CD4-positive, alpha-beta T cell treated with Interleukin-6 for 4 hours (primary cell): ENCODE results near the gene UVSSA.

Experiments used
- DNase-seq: peaks from one replicate; pipeline ENCODE4 v3.0.0-alpha.2; 2020; ENCODE audit warnings: mixed read lengths

UVSSA gene

GRCh38 chr4:1399508-1400190 is 52.6 kb downstream of the UVSSA start:
- no peak for DNase-seq

DNA sequence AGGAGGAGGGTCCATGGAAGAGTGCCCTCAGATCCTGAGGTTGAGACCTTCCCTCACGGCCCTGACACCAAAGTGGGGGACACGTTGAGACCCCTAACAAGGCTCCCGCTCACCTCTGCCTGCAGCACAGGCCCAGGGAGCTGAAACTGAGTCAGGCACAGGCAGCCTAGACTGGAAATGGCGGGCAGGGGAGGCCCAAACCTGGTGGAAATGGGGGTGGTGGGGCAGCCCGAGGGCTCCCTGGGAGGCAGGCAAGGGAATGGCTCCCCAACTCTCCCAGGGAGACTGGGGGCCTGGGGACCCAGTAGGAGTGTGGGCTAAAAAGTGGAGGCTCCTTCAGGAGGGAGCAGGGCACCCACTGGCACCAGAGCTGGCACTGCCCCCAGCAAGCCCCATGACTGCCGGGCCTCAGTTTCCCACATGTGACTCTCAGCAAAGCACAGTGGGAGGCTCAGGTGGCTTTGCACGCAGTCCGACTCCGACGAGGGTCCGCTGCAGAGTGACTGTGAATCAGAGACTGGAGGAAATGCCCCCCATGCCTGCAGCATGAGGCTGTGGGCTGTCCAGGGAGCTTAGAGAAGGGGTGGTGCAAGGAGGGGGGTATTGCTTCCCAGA is 53.3 kb downstream of the UVSSA start:
- no peak for DNase-seq

- no peak for DNase-seq
Observed at GRCh38 chr4:1400831-1401408, 53.9 kb downstream of the UVSSA start.

DNA sequence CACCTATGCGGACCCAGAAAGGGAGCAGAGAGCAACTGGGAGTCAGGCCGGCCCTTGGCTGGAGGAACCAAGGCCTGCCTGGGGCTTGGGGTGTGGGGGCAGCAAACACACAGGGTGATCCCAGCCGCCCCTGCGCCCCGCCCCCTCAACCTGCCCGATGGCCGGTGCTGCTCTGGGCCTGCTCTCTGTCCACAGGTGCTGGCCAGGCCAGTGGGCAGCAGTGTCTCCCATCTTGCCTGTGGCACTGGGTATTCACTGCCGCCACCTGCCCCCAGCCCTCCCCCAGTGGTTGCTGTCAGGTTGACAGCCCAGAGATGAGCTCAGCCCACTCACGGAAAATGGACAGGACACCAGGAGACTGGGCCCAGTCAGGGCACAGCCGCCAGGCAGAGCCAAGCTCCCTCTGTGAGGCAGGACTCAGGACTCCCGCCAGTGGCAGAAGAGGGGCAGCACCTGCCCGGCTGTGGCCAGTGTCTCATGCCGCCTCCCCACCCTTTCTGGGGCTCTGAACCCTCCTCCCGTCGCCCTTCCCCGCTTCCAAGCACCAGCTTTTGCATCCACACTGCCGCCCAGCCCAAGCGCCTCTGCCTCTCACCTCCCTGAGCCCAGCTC is 54.5 kb downstream of the UVSSA start:
- DNase-seq, result no peak

GRCh38 chr4:1402021-1402515 is 55.1 kb downstream of the UVSSA start:
- no peak for DNase-seq

DNA sequence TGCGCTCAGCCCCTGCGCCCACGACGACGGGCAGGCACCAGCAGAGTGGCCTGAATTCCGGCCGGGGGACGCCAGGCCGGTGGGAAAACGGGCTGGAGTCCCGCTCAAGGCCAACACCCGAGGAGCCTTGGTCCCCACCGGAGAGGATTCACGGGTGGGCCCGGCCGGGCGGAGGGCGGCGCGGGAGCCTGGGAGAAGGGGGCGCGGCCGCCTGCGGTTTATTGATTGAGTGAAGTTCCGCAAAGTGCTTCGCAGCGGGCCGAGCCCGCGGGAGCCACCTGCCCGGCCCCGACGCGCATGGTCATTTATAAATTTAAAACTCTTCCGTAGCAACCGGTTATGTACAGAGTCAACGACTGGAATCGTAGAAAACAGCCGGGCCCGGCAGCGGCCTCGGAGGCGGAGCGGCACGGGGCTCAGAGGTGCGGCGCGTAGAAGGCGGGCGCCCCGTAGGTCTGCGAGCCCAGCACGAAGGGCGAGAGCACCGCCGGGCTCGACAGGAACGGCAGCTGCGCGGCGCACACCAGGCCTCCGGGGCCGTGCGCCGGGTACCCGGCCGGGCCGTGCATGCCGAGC is 55.6 kb downstream of the UVSSA start:
- no peak for DNase-seq

DNA sequence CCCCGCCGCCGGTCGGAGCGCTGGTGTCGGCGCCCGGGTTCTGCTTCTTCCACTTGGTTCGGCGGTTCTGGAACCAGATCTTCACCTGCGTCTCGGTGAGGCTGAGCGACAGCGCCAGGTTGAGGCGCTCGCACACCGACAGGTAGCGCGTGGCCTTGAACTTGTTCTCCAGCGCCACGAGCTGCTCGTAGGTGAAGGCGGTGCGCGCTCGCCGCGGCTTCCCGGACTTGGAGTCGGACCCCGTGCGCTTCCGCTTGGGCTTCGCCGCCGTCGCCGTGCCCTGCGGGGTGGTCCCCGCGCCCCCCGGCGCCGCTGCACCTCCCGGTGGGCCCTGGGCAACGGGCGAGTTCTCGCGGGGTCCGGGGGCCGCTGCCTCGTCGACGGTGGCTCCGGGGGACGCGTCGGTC is 56.2 kb downstream of the UVSSA start:
- no peak for DNase-seq

GRCh38 chr4:1403591-1404572 is 56.9 kb downstream of the UVSSA start:
- no peak for DNase-seq

GRCh38 chr4:1404573-1405253 is 57.7 kb downstream of the UVSSA start:
- DNase-seq, result no peak

- DNase-seq, result no peak
Observed at GRCh38 chr4:1405254-1405635, 58.2 kb downstream of the UVSSA start.

GRCh38 chr4:1405636-1406393 is 58.8 kb downstream of the UVSSA start:
- no peak for DNase-seq

GRCh38 chr4:1406394-1406980 is 59.5 kb downstream of the UVSSA start, which contains the start of gene NKX1-1:
NKX1-1 (minus strand) TSS chr4:1406442; CDS start chr4:1406442, 0 bp downstream.
- DNase-seq, result no peak

DNA sequence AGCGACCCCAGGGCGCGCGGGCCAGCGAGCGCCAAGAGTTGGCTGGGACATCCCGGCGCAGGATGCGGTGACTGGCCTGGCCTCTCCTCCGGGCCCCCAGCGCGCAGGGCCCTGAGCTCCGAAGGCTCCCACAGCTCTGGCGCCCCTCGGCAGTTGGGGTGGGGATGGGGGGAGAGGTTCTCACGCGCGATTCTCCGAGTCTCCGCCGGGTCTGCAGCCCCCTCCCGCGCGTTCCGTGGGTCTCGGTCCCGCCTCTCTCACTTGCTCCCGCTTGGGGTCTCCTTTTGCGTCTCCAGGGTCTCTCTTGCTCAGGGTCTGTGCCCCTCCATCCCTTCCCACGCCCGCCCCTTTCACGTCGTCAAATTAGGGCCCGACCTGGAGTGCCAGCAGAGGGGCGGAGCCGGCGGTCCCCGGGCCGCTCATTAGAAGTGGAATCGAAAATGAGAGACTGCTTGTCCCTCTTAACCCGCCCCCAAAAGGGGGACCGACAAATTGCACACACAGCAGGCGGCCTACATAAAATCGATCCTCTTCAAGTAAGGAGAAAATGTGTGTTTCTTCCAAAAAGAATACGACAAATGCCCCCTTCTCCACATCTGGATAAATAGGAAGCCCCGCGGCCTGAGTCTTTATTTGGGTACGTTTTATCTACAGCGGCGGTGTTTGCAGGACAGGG is 60.1 kb downstream of the UVSSA start:
- DNase-seq, result no peak

DNA sequence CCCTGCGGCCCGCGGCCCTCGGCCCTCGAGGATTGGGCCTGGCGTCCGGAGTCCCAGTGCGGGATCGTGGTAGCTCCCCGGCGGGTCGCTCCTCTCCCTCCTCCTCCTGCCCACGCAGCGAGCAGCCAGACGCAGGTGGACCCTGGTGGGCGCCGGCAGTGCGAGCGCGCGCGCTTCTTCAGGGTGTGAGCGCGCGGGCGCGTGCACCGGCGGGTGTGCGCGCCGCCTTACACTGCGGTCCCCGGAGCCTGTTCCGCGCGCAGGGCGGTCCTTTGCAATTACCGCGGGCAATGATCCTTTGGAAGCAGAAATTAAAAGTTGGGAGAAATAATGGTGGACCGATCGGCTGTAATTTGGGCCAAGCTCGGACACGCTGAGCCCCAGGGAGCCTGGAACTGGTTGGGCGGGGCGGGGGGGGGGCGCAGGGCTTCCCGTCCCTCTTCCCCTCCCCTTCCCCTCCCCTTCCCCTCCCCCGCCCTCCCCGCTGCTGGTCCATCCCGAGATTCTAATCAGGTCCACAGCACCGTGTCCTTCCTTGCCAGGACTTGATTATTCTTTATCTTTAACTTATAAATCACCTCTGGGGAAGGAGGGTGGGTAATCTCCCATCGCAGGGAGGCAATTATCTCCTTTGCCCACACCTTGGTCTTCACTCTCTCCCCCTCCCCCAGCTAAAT is 60.8 kb downstream of the UVSSA start:
- DNase-seq, result no peak

DNA sequence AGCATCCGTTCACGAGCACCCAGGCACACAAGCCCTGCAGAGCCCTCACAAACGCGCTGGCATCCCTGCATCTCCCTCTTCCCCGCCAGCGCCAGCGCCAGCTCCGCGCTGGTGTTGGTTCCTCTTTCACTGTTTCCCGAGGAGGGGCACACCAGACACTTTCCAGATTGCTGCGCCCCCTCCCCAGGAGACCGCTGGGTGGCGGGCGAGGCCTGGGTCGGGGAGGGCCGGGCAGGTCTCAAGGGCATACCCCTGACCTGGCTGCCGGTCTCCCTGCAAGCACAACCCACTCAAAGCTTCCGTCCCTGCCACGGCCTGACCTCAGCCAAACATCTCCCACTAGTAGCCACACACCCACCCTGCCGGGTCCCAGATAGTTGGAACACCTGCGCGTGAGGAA is 61.4 kb downstream of the UVSSA start:
- DNase-seq, result no peak

GRCh38 chr4:1409079-1409478 is 62.1 kb downstream of the UVSSA start:
- no peak for DNase-seq

GRCh38 chr4:1409491-1410425 is 62.8 kb downstream of the UVSSA start:
- DNase-seq, result no peak
